ENCODE results near the gene RSKR.
A peak's percentile ranks its signal among the peaks of the same experiment; 100 is the strongest.

RSKR gene

DNA sequence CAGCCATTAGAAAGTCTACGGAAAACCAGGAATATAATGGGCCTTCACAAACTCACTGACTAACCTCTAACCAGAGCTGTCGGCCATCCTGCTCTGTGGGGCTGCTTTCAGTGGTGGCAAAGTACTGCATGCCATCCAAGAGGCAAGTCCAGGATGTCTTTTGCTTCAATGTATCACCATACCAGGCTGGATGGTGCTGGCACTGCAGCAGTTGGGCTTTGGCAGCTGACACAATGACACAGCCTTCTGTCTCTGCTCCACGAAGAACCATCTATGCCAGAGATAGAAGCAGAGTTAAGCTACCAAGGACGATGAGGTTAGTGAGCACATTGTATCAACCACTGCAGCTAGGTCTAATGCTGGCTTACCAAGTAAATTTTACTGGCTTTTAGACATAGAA is 9.7 kb upstream of the RSKR start:
- Histone ChIP-seq H2BK5ac (ENCODE audit: low read depth, low read length, poor library complexity, severe bottlenecking) (no peak overlapping the region), H3K4me3 (ENCODE audit: insufficient read depth in 1 of 2, low read depth in 1 of 2, low read length in 2 of 2) (no peak overlapping the region), H3K9ac (ENCODE audit: low read length) (no peak overlapping the region), H3K36me3 (ENCODE audit: control insufficient read depth in 1 of 2, insufficient read depth in 2 of 2, low read depth in 1 of 2, low read length in 2 of 2) (peaks cover 58 to 90% of the 10 kb centered on the region in 2 experiments), H3K4me1 (ENCODE audit: control insufficient read depth, insufficient read depth, low read depth, low read length) (no peaks in the 10 kb centered on the region), H2AFZ (ENCODE audit: low read depth, low read length) (no peak overlapping the region), H3K4ac (ENCODE audit: low read depth in 1 of 2, low read length in 2 of 2) (no peak overlapping the region), H3K23ac (ENCODE audit: low read length in 2 of 2) (peak overlapping the region in 1 of 2 experiments; percentile 47), H3K18ac (ENCODE audit: low read depth in 1 of 2, low read length in 2 of 2) (no peak overlapping the region), H4K91ac (ENCODE audit: low read length) (no peak overlapping the region), H3K14ac (ENCODE audit: low read length in 2 of 2) (no peak overlapping the region), H3K79me1 (replicated peaks; ENCODE audit: low read length, poor library complexity, severe bottlenecking) (peaks cover 33% of the 10 kb centered on the region), H4K8ac (ENCODE audit: low read length) (no peak overlapping the region), H3K4me2 (ENCODE audit: low read length, poor library complexity, severe bottlenecking) (no peak overlapping the region), H2BK12ac (ENCODE audit: low read length in 2 of 2) (no peak overlapping the region), H2AK5ac (ENCODE audit: low read length, severe bottlenecking) (no peak overlapping the region), H2BK120ac (ENCODE audit: low read depth, low read length) (no peak overlapping the region), H3K27me3 (ENCODE audit: control insufficient read depth in 1 of 2, insufficient read depth in 1 of 2, low read length in 2 of 2) (no peaks in the 10 kb centered on the region), H3K9me3 (ENCODE audit: control insufficient read depth, low read length) (no peaks in the 10 kb centered on the region), H3K27ac (ENCODE audit: low read length, poor library complexity, severe bottlenecking) (no peak overlapping the region), H2BK15ac (ENCODE audit: low read depth, poor library complexity, severe bottlenecking) (no peak overlapping the region)
- no peak for DNase-seq
- 90% methylated on average over 4 of the region's 4 CpGs for WGBS

DNA sequence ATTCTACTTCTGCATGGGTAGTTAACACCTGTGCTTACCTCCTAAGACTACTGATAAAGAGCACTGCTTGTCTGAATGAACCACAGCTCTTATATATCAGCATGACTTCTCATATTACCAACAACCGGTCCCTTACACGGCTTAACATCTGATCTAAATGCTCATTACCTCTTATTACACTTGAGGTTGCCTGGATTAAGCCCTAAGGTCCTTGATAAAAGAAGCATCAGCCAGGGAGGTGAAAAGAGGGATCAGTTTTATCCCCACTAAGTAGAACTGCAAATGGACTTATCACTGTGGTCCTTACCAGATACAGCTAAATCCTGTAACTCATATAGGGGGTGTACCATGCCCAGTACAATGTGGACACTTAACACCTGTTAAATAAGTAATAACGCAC is 8.2 kb upstream of the RSKR start:
- H3K18ac ChIP-seq (ENCODE audit: low read depth in 1 of 2, low read length in 2 of 2), result no peak overlapping the region
- H3K14ac ChIP-seq (ENCODE audit: low read length in 2 of 2), result no peak overlapping the region
- no peak overlapping the region for H3K4me2 ChIP-seq (ENCODE audit: low read length, poor library complexity, severe bottlenecking)
- H3K4me3 ChIP-seq (ENCODE audit: insufficient read depth in 1 of 2, low read depth in 1 of 2, low read length in 2 of 2), result no peak overlapping the region
- no peaks in the 10 kb centered on the region for H3K27me3 ChIP-seq (ENCODE audit: control insufficient read depth in 1 of 2, insufficient read depth in 1 of 2, low read length in 2 of 2)
- no peak overlapping the region for H3K27ac ChIP-seq (ENCODE audit: low read length, poor library complexity, severe bottlenecking)
- H2AK5ac ChIP-seq (ENCODE audit: low read length, severe bottlenecking), result no peak overlapping the region
- H3K9ac ChIP-seq (ENCODE audit: low read length), result no peak overlapping the region
- H2BK15ac ChIP-seq (ENCODE audit: low read depth, poor library complexity, severe bottlenecking), result no peak overlapping the region
- H3K9me3 ChIP-seq (ENCODE audit: control insufficient read depth, low read length), result no peaks in the 10 kb centered on the region
- no peak overlapping the region for H2BK12ac ChIP-seq (ENCODE audit: low read length in 2 of 2)
- 100% methylated on average over 2 of the region's 3 CpGs for WGBS
- no peaks in the 10 kb centered on the region for H3K4me1 ChIP-seq (ENCODE audit: control insufficient read depth, insufficient read depth, low read depth, low read length)
- no peak overlapping the region for H2AFZ ChIP-seq (ENCODE audit: low read depth, low read length)
- H3K4ac ChIP-seq (ENCODE audit: low read depth in 1 of 2, low read length in 2 of 2), result no peak overlapping the region
- peaks cover 29% of the 10 kb centered on the region for H3K79me1 ChIP-seq (replicated peaks; ENCODE audit: low read length, poor library complexity, severe bottlenecking)
- no peak overlapping the region for H4K91ac ChIP-seq (ENCODE audit: low read length)
- H2BK5ac ChIP-seq (ENCODE audit: low read depth, low read length, poor library complexity, severe bottlenecking), result no peak overlapping the region
- no peak for DNase-seq
- no peak overlapping the region for H2BK120ac ChIP-seq (ENCODE audit: low read depth, low read length)
- H3K36me3 ChIP-seq (ENCODE audit: control insufficient read depth in 1 of 2, insufficient read depth in 2 of 2, low read depth in 1 of 2, low read length in 2 of 2), result peaks cover 53 to 93% of the 10 kb centered on the region in 2 experiments
- no peak overlapping the region for H4K8ac ChIP-seq (ENCODE audit: low read length)
- no peak overlapping the region for H3K23ac ChIP-seq (ENCODE audit: low read length in 2 of 2)

DNA sequence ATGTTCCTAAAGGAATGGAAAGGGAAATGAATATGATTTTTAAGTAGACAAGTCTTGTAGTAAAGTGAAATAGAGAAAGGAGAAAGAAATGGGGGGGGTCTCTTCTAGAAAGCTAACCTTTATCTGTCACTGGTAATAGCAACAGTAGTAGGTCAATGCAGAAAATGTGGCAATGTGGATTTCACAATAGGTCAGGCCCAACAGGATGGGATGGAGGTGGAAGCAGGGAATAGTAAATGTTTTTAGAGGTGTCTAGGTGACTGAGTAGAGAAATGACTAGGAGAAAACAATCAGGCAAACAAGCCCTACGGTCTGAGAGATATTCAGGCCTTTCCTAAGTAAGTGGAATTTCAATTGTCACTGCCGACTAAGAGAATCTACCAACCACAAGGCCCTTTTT is 6.0 kb upstream of the RSKR start:
- no peak overlapping the region for H3K4me2 ChIP-seq (ENCODE audit: low read length, poor library complexity, severe bottlenecking)
- peaks cover 64 to 97% of the 10 kb centered on the region in 2 experiments for H3K36me3 ChIP-seq (ENCODE audit: control insufficient read depth in 1 of 2, insufficient read depth in 2 of 2, low read depth in 1 of 2, low read length in 2 of 2)
- no peak overlapping the region for H3K4me3 ChIP-seq (ENCODE audit: insufficient read depth in 1 of 2, low read depth in 1 of 2, low read length in 2 of 2)
- no peak for DNase-seq
- no peak overlapping the region for H3K18ac ChIP-seq (ENCODE audit: low read depth in 1 of 2, low read length in 2 of 2)
- no peak overlapping the region for H4K91ac ChIP-seq (ENCODE audit: low read length)
- no peak overlapping the region for H3K14ac ChIP-seq (ENCODE audit: low read length in 2 of 2)
- H3K27ac ChIP-seq (ENCODE audit: low read length, poor library complexity, severe bottlenecking), result no peak overlapping the region
- H3K27me3 ChIP-seq (ENCODE audit: control insufficient read depth in 1 of 2, insufficient read depth in 1 of 2, low read length in 2 of 2), result no peaks in the 10 kb centered on the region
- no peaks in the 10 kb centered on the region for H3K9me3 ChIP-seq (ENCODE audit: control insufficient read depth, low read length)
- no peak overlapping the region for H2BK120ac ChIP-seq (ENCODE audit: low read depth, low read length)
- H2BK12ac ChIP-seq (ENCODE audit: low read length in 2 of 2), result no peak overlapping the region
- no peak overlapping the region for H3K9ac ChIP-seq (ENCODE audit: low read length)
- H3K23ac ChIP-seq (ENCODE audit: low read length in 2 of 2), result no peak overlapping the region
- no peak overlapping the region for H4K8ac ChIP-seq (ENCODE audit: low read length)
- 96% methylated on average over 2 of the region's 2 CpGs for WGBS
- no peak overlapping the region for H2AK5ac ChIP-seq (ENCODE audit: low read length, severe bottlenecking)
- H3K4ac ChIP-seq (ENCODE audit: low read depth in 1 of 2, low read length in 2 of 2), result no peak overlapping the region
- H3K79me1 ChIP-seq (replicated peaks; ENCODE audit: low read length, poor library complexity, severe bottlenecking), result peaks cover 27% of the 10 kb centered on the region
- no peak overlapping the region for H2AFZ ChIP-seq (ENCODE audit: low read depth, low read length)
- no peak overlapping the region for H2BK15ac ChIP-seq (ENCODE audit: low read depth, poor library complexity, severe bottlenecking)
- no peaks in the 10 kb centered on the region for H3K4me1 ChIP-seq (ENCODE audit: control insufficient read depth, insufficient read depth, low read depth, low read length)
- no peak overlapping the region for H2BK5ac ChIP-seq (ENCODE audit: low read depth, low read length, poor library complexity, severe bottlenecking)

DNA sequence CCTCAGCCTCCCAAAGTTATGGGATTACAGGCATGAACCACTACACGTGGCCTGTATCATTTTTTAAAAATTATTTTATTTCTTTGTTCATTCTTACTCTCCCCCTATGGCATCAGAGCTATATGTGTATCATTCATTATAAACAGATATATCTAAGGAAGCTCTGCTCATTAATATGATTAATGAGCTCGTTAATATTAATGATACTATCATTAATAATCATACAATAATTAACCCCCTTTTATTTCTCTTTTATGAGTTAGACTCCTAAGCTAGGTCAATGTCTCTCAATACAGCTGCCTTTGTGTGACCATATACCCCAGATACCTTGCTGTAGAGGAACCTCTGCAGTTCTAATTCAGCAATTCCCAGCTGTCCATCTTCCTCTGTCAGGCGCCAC is 4.5 kb upstream of the RSKR start:
- Histone ChIP-seq H3K79me1 (replicated peaks; ENCODE audit: low read length, poor library complexity, severe bottlenecking) (peaks cover 16% of the 10 kb centered on the region), H3K9ac (ENCODE audit: low read length) (no peak overlapping the region), H3K4me1 (ENCODE audit: control insufficient read depth, insufficient read depth, low read depth, low read length) (no peaks in the 10 kb centered on the region), H3K9me3 (ENCODE audit: control insufficient read depth, low read length) (no peaks in the 10 kb centered on the region), H4K91ac (ENCODE audit: low read length) (no peak overlapping the region), H2BK120ac (ENCODE audit: low read depth, low read length) (no peak overlapping the region), H2BK12ac (ENCODE audit: low read length in 2 of 2) (no peak overlapping the region), H2BK5ac (ENCODE audit: low read depth, low read length, poor library complexity, severe bottlenecking) (no peak overlapping the region), H3K4me2 (ENCODE audit: low read length, poor library complexity, severe bottlenecking) (no peak overlapping the region), H3K14ac (ENCODE audit: low read length in 2 of 2) (no peak overlapping the region), H3K27me3 (ENCODE audit: control insufficient read depth in 1 of 2, insufficient read depth in 1 of 2, low read length in 2 of 2) (no peaks in the 10 kb centered on the region), H2AK5ac (ENCODE audit: low read length, severe bottlenecking) (no peak overlapping the region), H3K36me3 (ENCODE audit: control insufficient read depth in 1 of 2, insufficient read depth in 2 of 2, low read depth in 1 of 2, low read length in 2 of 2) (peaks cover 71 to 98% of the 10 kb centered on the region in 2 experiments), H2AFZ (ENCODE audit: low read depth, low read length) (no peak overlapping the region), H4K8ac (ENCODE audit: low read length) (no peak overlapping the region), H3K23ac (ENCODE audit: low read length in 2 of 2) (no peak overlapping the region), H3K18ac (ENCODE audit: low read depth in 1 of 2, low read length in 2 of 2) (no peak overlapping the region), H3K4me3 (ENCODE audit: insufficient read depth in 1 of 2, low read depth in 1 of 2, low read length in 2 of 2) (no peak overlapping the region), H3K4ac (ENCODE audit: low read depth in 1 of 2, low read length in 2 of 2) (no peak overlapping the region), H2BK15ac (ENCODE audit: low read depth, poor library complexity, severe bottlenecking) (no peak overlapping the region), H3K27ac (ENCODE audit: low read length, poor library complexity, severe bottlenecking) (no peak overlapping the region)
- WGBS, result 100% methylated on average over 2 of the region's 3 CpGs
- no peak for DNase-seq
